ENCODE results near the gene APBB1IP.

Gene APBB1IP

GRCh38 chr10:26509307-26509706 lies 71.2 kb downstream of the APBB1IP start:
- H3K27ac ChIP-seq, result no peak overlapping the region
- no peak for TF ChIP-seq ZFX (IDR thresholded peaks at IDR 0.05; ENCODE audit: borderline replicate concordance)
- TF ChIP-seq, protein P1, sequence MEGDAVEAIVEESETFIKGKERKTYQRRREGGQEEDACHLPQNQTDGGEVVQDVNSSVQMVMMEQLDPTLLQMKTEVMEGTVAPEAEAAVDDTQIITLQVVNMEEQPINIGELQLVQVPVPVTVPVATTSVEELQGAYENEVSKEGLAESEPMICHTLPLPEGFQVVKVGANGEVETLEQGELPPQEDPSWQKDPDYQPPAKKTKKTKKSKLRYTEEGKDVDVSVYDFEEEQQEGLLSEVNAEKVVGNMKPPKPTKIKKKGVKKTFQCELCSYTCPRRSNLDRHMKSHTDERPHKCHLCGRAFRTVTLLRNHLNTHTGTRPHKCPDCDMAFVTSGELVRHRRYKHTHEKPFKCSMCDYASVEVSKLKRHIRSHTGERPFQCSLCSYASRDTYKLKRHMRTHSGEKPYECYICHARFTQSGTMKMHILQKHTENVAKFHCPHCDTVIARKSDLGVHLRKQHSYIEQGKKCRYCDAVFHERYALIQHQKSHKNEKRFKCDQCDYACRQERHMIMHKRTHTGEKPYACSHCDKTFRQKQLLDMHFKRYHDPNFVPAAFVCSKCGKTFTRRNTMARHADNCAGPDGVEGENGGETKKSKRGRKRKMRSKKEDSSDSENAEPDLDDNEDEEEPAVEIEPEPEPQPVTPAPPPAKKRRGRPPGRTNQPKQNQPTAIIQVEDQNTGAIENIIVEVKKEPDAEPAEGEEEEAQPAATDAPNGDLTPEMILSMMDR (IDR thresholded peaks at IDR 0.05), result no peak

GRCh38 chr10:26513101-26513500 lies 75.0 kb downstream of the APBB1IP start:
- TF ChIP-seq ZFX (IDR thresholded peaks at IDR 0.05; ENCODE audit: borderline replicate concordance), result no peak
- TF ChIP-seq, protein P1 (IDR thresholded peaks at IDR 0.05), result no peak
- H3K27ac ChIP-seq, result no peak overlapping the region

- no peak overlapping the region for H3K27ac ChIP-seq
- TF ChIP-seq, protein P1 (IDR thresholded peaks at IDR 0.05), result no peak
- TF ChIP-seq ZFX (IDR thresholded peaks at IDR 0.05; ENCODE audit: borderline replicate concordance), result no peak
These were observed 78.5 kb downstream of the APBB1IP start for GRCh38 chr10:26516540-26517101.

GRCh38 chr10:26517141-26517867 lies 79.2 kb downstream of the APBB1IP start:
- H3K27ac ChIP-seq, result no peak overlapping the region
- TF ChIP-seq, protein P1 (IDR thresholded peaks at IDR 0.05), result no peak
- no peak for TF ChIP-seq ZFX (IDR thresholded peaks at IDR 0.05; ENCODE audit: borderline replicate concordance)

- H3K27ac ChIP-seq, result no peak overlapping the region
- no peak for TF ChIP-seq ZFX (IDR thresholded peaks at IDR 0.05; ENCODE audit: borderline replicate concordance)
- TF ChIP-seq, protein P1 (IDR thresholded peaks at IDR 0.05), result no peak
These were observed 81.7 kb downstream of the APBB1IP start for GRCh38 chr10:26519803-26520202.

DNA sequence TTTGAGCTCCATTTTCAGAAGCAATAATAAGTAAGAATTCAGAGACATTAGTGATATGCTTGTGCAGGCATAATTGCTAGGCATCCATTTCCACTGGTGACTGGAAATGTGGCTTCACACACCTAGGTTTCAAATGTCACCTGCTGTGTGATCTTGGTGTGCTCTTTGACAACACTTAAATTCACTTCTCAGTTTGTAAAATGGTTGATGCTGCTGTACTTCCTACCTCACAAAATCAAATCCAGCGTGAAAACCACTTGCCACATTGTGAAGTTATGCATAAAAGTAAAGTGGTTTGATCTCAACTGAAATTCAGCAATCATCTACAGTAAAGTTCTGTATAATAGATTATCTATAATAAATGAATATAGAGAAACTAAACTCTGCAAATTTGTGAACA lies 82.4 kb downstream of the APBB1IP start:
- H3K27ac ChIP-seq, result no peak overlapping the region
- TF ChIP-seq ZFX (IDR thresholded peaks at IDR 0.05; ENCODE audit: borderline replicate concordance), result no peak
- TF ChIP-seq, protein P1 (IDR thresholded peaks at IDR 0.05), result no peak

- TF ChIP-seq, protein P1 (IDR thresholded peaks at IDR 0.05), result no peak
- H3K27ac ChIP-seq, result no peak overlapping the region
These were observed 86.2 kb downstream of the APBB1IP start for GRCh38 chr10:26524161-26524896.

Data from 22Rv1 (cell line).